OCI-LY3 (cell line): ENCODE data around the gene ZBTB43.

Source experiments
- H2AFZ ChIP-seq: fragments of 200-600, 300-600 bp; shearing (Covaris generic); 2 replicates; pipeline ENCODE4 v1.6.0; 2014; ENCODE audit warnings: antibody characterized with exemption, low read depth, low read length
- H3K27ac ChIP-seq: fragments of 200-600, 300-600 bp; sonication (generic); 2 replicates; pipeline ENCODE4 v1.5.1; 2014; ENCODE audit warnings: mild to moderate bottlenecking, low read length, moderate library complexity, mixed read lengths
- H3K27me3 ChIP-seq: fragments of 200-600, 300-600 bp; sonication (generic); 2 replicates; pipeline ENCODE4 v1.6.1; 2014; ENCODE audit warnings: low read depth, low read length, mixed read lengths
- H3K36me3 ChIP-seq: fragments of 200-600, 300-600 bp; sonication (generic); replicated peaks from 2 replicates; pipeline ENCODE3; 2014; ENCODE audit warnings: low read depth, low read length, mixed read lengths
- H3K4me1 ChIP-seq: fragments of 300-600, 200-600 bp; sonication (generic); 2 replicates; pipeline ENCODE4 v1.6.1; 2014; ENCODE audit warnings: low read length, mixed read lengths
- H3K4me2 ChIP-seq: fragments of 200-600, 300-600 bp; sonication (generic); 2 replicates; pipeline ENCODE4 v1.6.1; 2014; ENCODE audit warnings: low read length, mixed read lengths
- H3K4me3 ChIP-seq: fragments of 300-600, 200-600 bp; sonication (generic); 2 replicates; pipeline ENCODE4 v1.5.1; 2014; ENCODE audit warnings: antibody characterized with exemption, mild to moderate bottlenecking, low read length, moderate library complexity
- H3K79me2 ChIP-seq: fragments of 300-600, 200-600 bp; shearing (Covaris generic); 2 replicates; pipeline ENCODE4 v1.6.1; 2014; ENCODE audit warnings: mild to moderate bottlenecking, low read length, mixed read lengths
- H3K9ac ChIP-seq: fragments of 300-600, 200-600 bp; shearing (Covaris generic); 2 replicates; pipeline ENCODE4 v1.6.0; 2014; ENCODE audit warnings: mild to moderate bottlenecking, low read length, moderate library complexity
- H3K9me3 ChIP-seq: fragments of 200-600, 300-600 bp; shearing (Covaris generic); 2 replicates; pipeline ENCODE4 v1.6.1; 2014; ENCODE audit warnings: low read length, mixed read lengths; ENCODE audit not compliant: insufficient read depth
- H4K20me1 ChIP-seq: fragments of 200-600, 300-600 bp; sonication (generic); 2 replicates; pipeline ENCODE4 v1.6.1; 2016; ENCODE audit warnings: low read length, mixed read lengths; ENCODE audit not compliant: insufficient read depth
- EZH2phosphoT487 ChIP-seq: fragments of 200-600 bp; shearing (Covaris generic); IDR thresholded peaks from 2 replicates; pipeline ENCODE4 v1.6.1; 2018; ENCODE audit warnings: antibody characterized with exemption, mixed run types, low read depth
- TF ChIP-seq, protein P1 (sequence below): fragments of 200-600, 300-600 bp; sonication (generic); IDR thresholded peaks from 2 replicates; pipeline ENCODE4 v1.5.1; 2014; ENCODE audit warnings: antibody characterized with exemption, low read length, low read depth

The ZBTB43 gene

DNA sequence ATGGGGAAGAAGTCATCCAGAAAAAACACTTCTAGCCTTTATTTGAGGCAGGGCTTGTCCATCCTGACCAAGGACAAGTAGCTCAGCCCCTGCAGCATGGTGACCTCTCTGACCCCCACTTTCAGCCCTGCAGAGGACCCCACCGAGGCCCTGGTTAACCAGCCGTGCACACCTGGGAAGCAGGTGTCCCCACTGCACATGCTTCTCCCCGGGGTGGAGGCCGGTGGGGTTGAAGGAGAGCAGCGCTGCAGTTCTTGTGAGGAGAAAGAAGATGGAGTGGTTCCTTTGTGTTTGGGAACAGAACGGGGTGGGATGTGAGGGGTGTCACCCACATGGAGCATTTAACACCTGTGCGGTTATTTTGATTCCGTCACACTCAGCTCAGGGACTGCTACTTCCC lies 34.5 kb downstream of the ZBTB43 start:
- no peak for TF ChIP-seq EZH2phosphoT487
- TF ChIP-seq, protein P1, sequence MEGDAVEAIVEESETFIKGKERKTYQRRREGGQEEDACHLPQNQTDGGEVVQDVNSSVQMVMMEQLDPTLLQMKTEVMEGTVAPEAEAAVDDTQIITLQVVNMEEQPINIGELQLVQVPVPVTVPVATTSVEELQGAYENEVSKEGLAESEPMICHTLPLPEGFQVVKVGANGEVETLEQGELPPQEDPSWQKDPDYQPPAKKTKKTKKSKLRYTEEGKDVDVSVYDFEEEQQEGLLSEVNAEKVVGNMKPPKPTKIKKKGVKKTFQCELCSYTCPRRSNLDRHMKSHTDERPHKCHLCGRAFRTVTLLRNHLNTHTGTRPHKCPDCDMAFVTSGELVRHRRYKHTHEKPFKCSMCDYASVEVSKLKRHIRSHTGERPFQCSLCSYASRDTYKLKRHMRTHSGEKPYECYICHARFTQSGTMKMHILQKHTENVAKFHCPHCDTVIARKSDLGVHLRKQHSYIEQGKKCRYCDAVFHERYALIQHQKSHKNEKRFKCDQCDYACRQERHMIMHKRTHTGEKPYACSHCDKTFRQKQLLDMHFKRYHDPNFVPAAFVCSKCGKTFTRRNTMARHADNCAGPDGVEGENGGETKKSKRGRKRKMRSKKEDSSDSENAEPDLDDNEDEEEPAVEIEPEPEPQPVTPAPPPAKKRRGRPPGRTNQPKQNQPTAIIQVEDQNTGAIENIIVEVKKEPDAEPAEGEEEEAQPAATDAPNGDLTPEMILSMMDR, result no peak
- Histone ChIP-seq H3K4me2 (no peak overlapping the region), H3K27ac (no peak overlapping the region), H3K9me3 (no peaks in the 10 kb centered on the region), H3K79me2 (peaks cover 3% of the 10 kb centered on the region; the same call in 1 of the 2 replicates), H3K4me3 (no peak overlapping the region), H3K36me3 (peaks cover 10% of the 10 kb centered on the region), H3K4me1 (peaks cover 36% of the 10 kb centered on the region), H3K9ac (no peak overlapping the region), H3K27me3 (no peaks in the 10 kb centered on the region), H4K20me1 (peaks cover 13% of the 10 kb centered on the region; the same call in 1 of the 2 replicates), H2AFZ (no peak overlapping the region)

DNA sequence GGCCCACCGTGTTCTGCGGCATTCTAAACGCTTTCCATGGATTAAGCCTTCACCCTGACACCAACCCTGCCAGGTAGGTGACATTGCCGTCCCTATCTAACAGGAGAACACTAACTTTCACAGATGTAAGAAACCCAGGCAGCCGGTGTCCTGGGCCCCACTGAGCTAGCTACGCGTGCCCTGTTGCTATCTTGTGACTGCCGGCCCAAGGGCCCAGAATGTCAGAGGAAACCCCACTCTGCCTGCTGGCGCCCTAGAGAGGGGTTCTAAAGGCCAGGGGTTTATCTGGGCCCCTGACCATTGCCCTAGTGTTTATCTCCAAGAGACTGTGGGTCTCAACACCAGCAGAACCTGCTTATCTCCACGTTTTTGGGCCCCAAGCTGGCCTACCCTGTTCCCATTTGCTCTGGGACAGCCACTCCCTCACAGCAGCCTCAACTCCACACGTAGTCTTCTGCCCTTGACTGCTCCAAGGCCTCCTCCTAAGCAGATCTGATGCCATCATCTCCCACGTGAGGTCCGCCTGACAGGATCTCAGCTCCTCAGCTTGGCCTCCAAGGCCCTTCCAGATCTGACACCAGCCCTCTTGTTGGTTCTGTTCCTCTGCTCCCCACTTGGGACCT lies 37.5 kb downstream of the ZBTB43 start:
- H3K4me3 ChIP-seq, result no peak overlapping the region
- peaks cover under 1% of the 10 kb centered on the region; the same call in 1 of the 2 replicates for H3K79me2 ChIP-seq
- peaks cover 13% of the 10 kb centered on the region; the same call in 1 of the 2 replicates for H4K20me1 ChIP-seq
- no peaks in the 10 kb centered on the region for H3K27me3 ChIP-seq
- H3K27ac ChIP-seq, result no peak overlapping the region
- peaks cover 3% of the 10 kb centered on the region for H3K36me3 ChIP-seq
- H3K4me2 ChIP-seq, result no peak overlapping the region
- H3K9ac ChIP-seq, result no peak overlapping the region
- H2AFZ ChIP-seq, result no peak overlapping the region
- no peaks in the 10 kb centered on the region for H3K9me3 ChIP-seq
- TF ChIP-seq EZH2phosphoT487, result no peak
- TF ChIP-seq, protein P1, result no peak
- peaks cover 26% of the 10 kb centered on the region for H3K4me1 ChIP-seq

DNA sequence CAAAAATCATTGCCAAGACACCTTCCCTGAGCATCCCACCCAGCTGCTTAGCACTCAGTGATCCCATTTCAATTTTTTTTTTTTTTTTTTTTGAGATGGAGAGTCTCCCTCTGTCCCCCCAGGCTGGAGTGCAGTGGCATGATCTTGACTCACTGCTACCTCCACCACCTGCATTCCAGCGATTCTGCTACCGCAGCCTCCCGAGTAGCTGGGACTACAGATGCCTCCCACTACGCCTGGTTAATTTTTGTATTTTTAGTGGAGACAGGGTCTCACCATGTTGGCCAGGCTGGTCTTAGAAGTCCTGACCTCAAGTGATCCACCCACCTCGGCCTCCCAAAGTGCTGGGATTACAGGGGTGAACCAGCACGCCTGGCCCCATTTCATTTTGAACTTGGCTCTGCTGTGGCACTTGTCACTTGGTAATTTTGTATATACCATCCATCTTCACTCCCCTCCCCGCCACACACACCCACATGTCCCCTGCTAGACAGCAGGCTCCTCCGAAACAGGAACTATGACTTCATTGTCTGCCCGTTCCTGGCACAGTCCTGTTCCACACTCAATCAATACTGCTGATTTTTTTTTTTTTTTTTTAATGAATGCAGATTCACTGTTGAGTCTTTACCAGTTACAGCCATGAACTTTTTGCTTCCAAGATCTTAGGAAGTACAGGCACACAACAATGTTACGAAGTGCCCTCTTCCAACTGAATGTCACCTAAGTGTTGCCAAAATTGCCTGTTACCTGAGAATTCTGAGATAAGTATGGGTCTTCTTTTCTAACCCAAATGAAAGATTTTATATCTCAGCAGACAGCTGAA lies 38.3 kb downstream of the ZBTB43 start:
- Histone ChIP-seq H3K4me1 (peaks cover 18% of the 10 kb centered on the region), H2AFZ (no peak overlapping the region), H3K27me3 (no peaks in the 10 kb centered on the region), H3K4me3 (no peak overlapping the region), H3K36me3 (peaks cover 3% of the 10 kb centered on the region), H3K9ac (no peak overlapping the region), H3K9me3 (no peaks in the 10 kb centered on the region), H3K79me2 (no peaks in the 10 kb centered on the region), H3K27ac (no peak overlapping the region), H3K4me2 (peak overlapping the region; percentile 24), H4K20me1 (peaks cover 5% of the 10 kb centered on the region; the same call in 1 of the 2 replicates)
- TF ChIP-seq EZH2phosphoT487, result no peak
- TF ChIP-seq, protein P1, result no peak

DNA sequence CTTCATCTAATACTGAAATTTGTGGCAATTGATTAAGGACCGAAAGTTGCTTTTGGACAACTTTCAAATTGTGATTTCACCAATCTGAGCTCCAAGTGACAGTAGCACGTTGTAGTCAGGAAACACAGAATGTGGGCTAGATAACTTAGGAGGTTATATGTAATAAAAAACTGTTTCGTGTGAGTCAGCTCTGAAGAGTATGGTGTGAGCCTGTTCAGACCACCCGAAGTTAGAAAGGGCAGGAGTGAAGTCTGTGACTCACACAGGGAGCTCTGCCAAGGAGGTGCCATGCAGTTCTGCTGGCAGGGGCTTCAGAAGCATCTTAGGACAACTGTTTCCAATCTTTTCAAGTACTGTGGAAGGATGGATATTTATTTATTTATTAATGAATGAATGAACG lies 39.2 kb downstream of the ZBTB43 start:
- H3K79me2 ChIP-seq, result no peaks in the 10 kb centered on the region
- H3K27ac ChIP-seq, result no peak overlapping the region
- H4K20me1 ChIP-seq, result no peaks in the 10 kb centered on the region
- H3K27me3 ChIP-seq, result no peaks in the 10 kb centered on the region
- no peaks in the 10 kb centered on the region for H3K9me3 ChIP-seq
- no peaks in the 10 kb centered on the region for H3K36me3 ChIP-seq
- no peak overlapping the region for H3K4me2 ChIP-seq
- no peak overlapping the region for H3K9ac ChIP-seq
- H3K4me3 ChIP-seq, result no peak overlapping the region
- H2AFZ ChIP-seq, result no peak overlapping the region
- TF ChIP-seq, protein P1, result no peak
- TF ChIP-seq EZH2phosphoT487, result no peak
- peaks cover 12% of the 10 kb centered on the region for H3K4me1 ChIP-seq
